Astrocyte (in vitro differentiated cells and primary cell): ENCODE data around the gene PCDHGB5. TPM values are rescaled to one million over a fixed set of nuclear protein-coding genes. Genes with fewer than 3 reads are reported as not detected.
"Not testable (repeated sequence)": the region's sequence is repeated elsewhere in the genome, so short reads cannot be mapped to it uniquely, and the experiment has no call there.

Experiments used
- DNase-seq: peaks from one replicate; pipeline ENCODE4 v3.0.0-alpha.2; 2010; ENCODE audit warnings: low read depth
- FAIRE-seq: peaks from 2 replicates; lab custom pipeline; 2011; peaks lifted over from hg19 to GRCh38; lab: Jason Lieb, UNC
- H2AFZ ChIP-seq: 2 replicates; pipeline ENCODE4 v1.6.0; 2012; ENCODE audit warnings: low read depth, low read length, inconsistent platforms
- H3K27ac ChIP-seq: 2 replicates; pipeline ENCODE4 v1.5.1; 2011; ENCODE audit warnings: low read depth, low read length, inconsistent platforms
- H3K27me3 ChIP-seq: 2 replicates; pipeline ENCODE4 v1.6.0; 2011; ENCODE audit warnings: low read length, inconsistent platforms; ENCODE audit not compliant: insufficient read depth
- H3K36me3 ChIP-seq: 2 replicates; pipeline ENCODE4 v1.5.1; 2011; ENCODE audit warnings: low read length, inconsistent platforms; ENCODE audit not compliant: insufficient read depth
- H3K4me1 ChIP-seq: 2 replicates; pipeline ENCODE4 v1.5.1; 2011; ENCODE audit warnings: low read length, inconsistent platforms; ENCODE audit not compliant: insufficient read depth
- H3K4me2 ChIP-seq: 2 replicates; pipeline ENCODE4 v1.6.0; 2012; ENCODE audit warnings: low read length, inconsistent platforms
- H3K4me3 ChIP-seq: 2 replicates; pipeline ENCODE4 v1.5.1; 2011; ENCODE audit warnings: low read depth, mild to moderate bottlenecking, low read length, inconsistent platforms; ENCODE audit not compliant: insufficient read depth
- H3K79me2 ChIP-seq: 2 replicates; pipeline ENCODE4 v1.6.0; 2012; ENCODE audit warnings: mild to moderate bottlenecking, low read length, inconsistent platforms; ENCODE audit not compliant: insufficient read depth
- H3K9ac ChIP-seq: 2 replicates; pipeline ENCODE4 v1.6.0; 2012; ENCODE audit warnings: mild to moderate bottlenecking, low read length, inconsistent platforms
- H3K9me3 ChIP-seq: 2 replicates; pipeline ENCODE4 v1.5.1; 2012; ENCODE audit warnings: low read depth, mild to moderate bottlenecking, low read length, inconsistent platforms; ENCODE audit not compliant: insufficient read depth
- H4K20me1 ChIP-seq: 2 replicates; pipeline ENCODE4 v1.6.0; 2012; ENCODE audit warnings: low read length, inconsistent platforms; ENCODE audit not compliant: insufficient read depth
- H3K27ac Mint-ChIP-seq: one replicate; pipeline ENCODE4 v1.8.0; 2021; ENCODE audit warnings: mild to moderate bottlenecking, mixed read lengths; ENCODE audit not compliant: unreplicated experiment
- H3K27me3 Mint-ChIP-seq: one replicate; pipeline ENCODE4 v1.8.0; 2021; ENCODE audit warnings: low read depth, mixed read lengths; ENCODE audit not compliant: unreplicated experiment
- H3K36me3 Mint-ChIP-seq: one replicate; pipeline ENCODE4 v1.8.0; 2021; ENCODE audit warnings: low read depth, mixed read lengths; ENCODE audit not compliant: unreplicated experiment
- H3K4me1 Mint-ChIP-seq: one replicate; pipeline ENCODE4 v1.8.0; 2021; ENCODE audit warnings: low read depth, mixed read lengths; ENCODE audit not compliant: unreplicated experiment
- H3K4me3 Mint-ChIP-seq: one replicate; pipeline ENCODE4 v1.8.0; 2021; ENCODE audit warnings: mild to moderate bottlenecking, moderate library complexity, mixed read lengths; ENCODE audit not compliant: unreplicated experiment
- H3K9me3 Mint-ChIP-seq: one replicate; pipeline ENCODE4 v1.8.0; 2021; ENCODE audit warnings: mild to moderate bottlenecking, mixed read lengths; ENCODE audit not compliant: unreplicated experiment
- CTCF ChIP-seq: IDR thresholded peaks from 2 replicates; pipeline ENCODE4 v1.5.1; 2011; ENCODE audit warnings: low read depth, mild to moderate bottlenecking, inconsistent platforms, low read length, moderate library complexity; ENCODE audit not compliant: insufficient read depth
- EZH2 ChIP-seq: IDR thresholded peaks from 2 replicates; pipeline ENCODE4 v1.6.1; 2012; ENCODE audit warnings: mild to moderate bottlenecking, low read length, inconsistent platforms; ENCODE audit not compliant: insufficient read depth
- total RNA-seq: library from RNA; stranded (reverse); gene quantifications from 2 replicates; pipeline ENCODE4 v1.2.1, GENCODE V29; 2021

Gene PCDHGB5
- total RNA-seq, 1 donor from 2014 or later: 2.1 TPM

GRCh38 chr5:141403387-141403786 lies 5.6 kb downstream of the PCDHGB5 start:
- no peaks in the 10 kb centered on the region for H3K27me3 Mint-ChIP-seq
- Histone ChIP-seq H3K79me2 (peaks cover 9% of the 10 kb centered on the region), H3K9me3 (peaks cover 50% of the 10 kb centered on the region), H3K36me3 (no peaks in the 10 kb centered on the region), H3K27ac (no peak overlapping the region), H2AFZ (peak overlapping the region; percentile 13), H3K27me3 (no peaks in the 10 kb centered on the region), H3K4me2 (peak overlapping the region; percentile 75), H3K4me3 (no peak overlapping the region), H3K4me1 (no peaks in the 10 kb centered on the region), H4K20me1 (no peaks in the 10 kb centered on the region), H3K9ac (no peak overlapping the region)
- TF ChIP-seq EZH2 (no peak), CTCF (no peak)
- no peak overlapping the region for H3K27ac Mint-ChIP-seq
- DNase-seq (no peak), FAIRE-seq (no peak)
- H3K9me3 Mint-ChIP-seq: peaks cover 20% of the 10 kb centered on the region
- H3K36me3 Mint-ChIP-seq: peaks cover 15% of the 10 kb centered on the region
- H3K4me3 Mint-ChIP-seq: no peak overlapping the region
- H3K4me1 Mint-ChIP-seq: no peaks in the 10 kb centered on the region

DNA sequence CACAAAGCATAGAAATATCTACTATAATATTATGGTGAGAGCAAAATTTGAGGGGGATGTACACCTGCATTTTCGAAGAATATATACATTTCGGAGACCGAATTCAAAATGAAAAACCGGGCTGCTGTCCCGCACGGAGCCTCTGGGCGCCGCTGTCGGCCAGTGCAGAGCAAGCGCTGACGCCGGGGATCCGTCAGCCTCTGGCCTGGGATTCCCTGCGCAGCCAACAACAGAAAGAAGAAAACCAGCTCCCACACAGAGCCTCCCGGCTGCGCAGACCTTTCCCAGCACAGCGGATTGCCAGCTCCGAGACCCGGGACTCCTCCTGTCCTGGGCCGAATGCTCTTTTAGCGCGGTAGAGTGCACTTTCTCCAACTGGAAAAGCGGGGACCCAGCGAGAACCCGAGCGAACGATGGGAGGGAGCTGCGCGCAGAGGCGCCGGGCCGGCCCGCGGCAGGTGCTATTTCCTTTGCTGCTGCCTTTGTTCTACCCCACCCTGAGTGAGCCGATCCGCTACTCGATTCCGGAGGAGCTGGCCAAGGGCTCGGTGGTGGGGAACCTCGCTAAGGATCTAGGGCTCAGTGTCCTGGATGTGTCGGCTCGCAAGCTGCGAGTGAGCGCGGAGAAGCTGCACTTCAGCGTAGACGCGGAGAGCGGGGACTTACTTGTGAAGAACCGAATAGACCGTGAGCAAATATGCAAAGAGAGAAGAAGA lies 10.2 kb downstream of the PCDHGB5 start, which contains the start of gene PCDHGB6:
TSS of gene PCDHGB6 (plus strand) at position 232 of the 716 bp plus-strand sequence. CDS start at position 414, 182 bp downstream.
- H3K4me1 ChIP-seq, H3K79me2 ChIP-seq, DNase-seq, H3K27ac ChIP-seq, H3K4me1 Mint-ChIP-seq, H2AFZ ChIP-seq, H3K27me3 ChIP-seq, H4K20me1 ChIP-seq, H3K36me3 ChIP-seq, H3K27me3 Mint-ChIP-seq, FAIRE-seq: not testable (repeated sequence)
- Histone ChIP-seq H3K4me3 (peak within 1 kb of the TSS; percentile 31), H3K4me2 (peak within 1 kb of the TSS; percentile 64), H3K9ac (peak within 1 kb of the TSS; percentile 23), H3K9me3 (peaks cover 45% of the 10 kb centered on the region)
- Mint-ChIP-seq H3K4me3 (peak within 1 kb of the TSS; percentile 96), H3K27ac (peak within 1 kb of the TSS; percentile 84), H3K9me3 (peaks cover 16% of the 10 kb centered on the region), H3K36me3 (peaks cover 12% of the 10 kb centered on the region)
- TF ChIP-seq CTCF: peak; percentile 43

DNA sequence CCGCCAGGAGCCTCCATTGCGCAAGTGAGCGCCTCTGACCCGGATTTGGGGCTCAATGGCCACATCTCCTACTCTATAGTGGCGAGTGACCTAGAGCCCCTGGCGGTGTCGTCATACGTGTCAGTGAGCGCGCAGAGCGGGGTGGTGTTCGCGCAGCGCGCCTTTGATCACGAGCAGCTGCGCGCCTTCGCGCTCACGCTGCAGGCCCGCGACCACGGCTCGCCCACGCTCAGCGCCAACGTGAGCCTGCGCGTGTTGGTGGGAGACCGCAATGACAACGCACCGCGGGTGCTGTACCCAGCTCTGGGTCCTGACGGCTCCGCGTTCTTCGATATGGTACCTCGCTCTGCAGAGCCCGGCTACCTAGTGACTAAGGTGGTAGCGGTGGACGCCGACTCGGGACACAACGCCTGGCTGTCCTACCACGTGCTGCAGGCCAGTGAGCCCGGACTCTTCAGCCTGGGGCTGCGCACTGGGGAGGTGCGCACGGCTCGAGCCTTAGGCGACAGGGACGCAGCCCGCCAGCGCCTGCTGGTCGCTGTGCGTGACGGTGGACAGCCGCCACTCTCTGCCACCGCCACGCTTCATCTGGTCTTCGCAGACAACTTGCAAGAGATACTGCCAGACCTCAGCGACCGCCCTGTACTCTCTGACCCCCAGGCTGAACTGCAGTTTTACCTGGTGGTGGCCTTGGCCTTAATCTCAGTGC lies 12.0 kb downstream of the PCDHGB5 start:
- H3K4me3 Mint-ChIP-seq: no peak overlapping the region
- H4K20me1 ChIP-seq: peaks cover 3% of the 10 kb centered on the region
- H3K4me1 ChIP-seq: no peaks in the 10 kb centered on the region
- H3K27ac ChIP-seq: no peak overlapping the region
- H3K4me2 ChIP-seq: no peak overlapping the region
- H3K36me3 ChIP-seq: no peaks in the 10 kb centered on the region
- H3K27me3 ChIP-seq: no peaks in the 10 kb centered on the region
- FAIRE-seq (no peak), DNase-seq (no peak)
- H3K36me3 Mint-ChIP-seq: peaks cover 16% of the 10 kb centered on the region
- peaks cover 15% of the 10 kb centered on the region for H3K9me3 Mint-ChIP-seq
- no peak overlapping the region for H3K9ac ChIP-seq
- no peak overlapping the region for H2AFZ ChIP-seq
- peaks cover 3% of the 10 kb centered on the region for H3K79me2 ChIP-seq
- H3K27ac Mint-ChIP-seq: no peak overlapping the region
- TF ChIP-seq EZH2 (no peak), CTCF (no peak)
- peaks cover 38% of the 10 kb centered on the region for H3K9me3 ChIP-seq
- no peaks in the 10 kb centered on the region for H3K27me3 Mint-ChIP-seq
- peaks cover 5% of the 10 kb centered on the region for H3K4me1 Mint-ChIP-seq
- no peak overlapping the region for H3K4me3 ChIP-seq
